H9 (cell line): ENCODE measurements around the gene KMT2D. TPM values are rescaled to one million over a fixed set of nuclear protein-coding genes. Genes with fewer than 3 reads are reported as not detected.

ENCODE experiments used
- DNase-seq: peaks from one replicate; pipeline ENCODE4 v3.0.0-alpha.2; 2017
- H2AFZ ChIP-seq: one replicate; pipeline ENCODE4 v1.6.1; 2013; ENCODE audit warnings: mild to moderate bottlenecking, low read length, control low read depth, moderate library complexity
- H2AK5ac ChIP-seq: 2 replicates; pipeline ENCODE4 v1.6.1; 2013; ENCODE audit warnings: low read length, control low read depth, mixed read lengths; ENCODE audit not compliant: insufficient read length
- H2BK120ac ChIP-seq: one replicate; pipeline ENCODE4 v1.6.1; 2013; ENCODE audit warnings: low read depth, mild to moderate bottlenecking, low read length, control low read depth, inconsistent platforms; ENCODE audit not compliant: poor library complexity, severe bottlenecking
- H2BK12ac ChIP-seq: 2 replicates; pipeline ENCODE4 v1.6.1; 2013; ENCODE audit warnings: low read length, control low read depth, mixed read lengths, low read depth; ENCODE audit not compliant: insufficient read length
- H2BK15ac ChIP-seq: 2 replicates; pipeline ENCODE4 v1.6.1; 2013; ENCODE audit warnings: low read depth, low read length, control low read depth
- H2BK20ac ChIP-seq: one replicate; pipeline ENCODE4 v1.6.1; 2013; ENCODE audit warnings: low read depth, mild to moderate bottlenecking, low read length, control low read depth, inconsistent platforms; ENCODE audit not compliant: poor library complexity, severe bottlenecking
- H2BK5ac ChIP-seq: 2 replicates; pipeline ENCODE4 v1.6.1; 2013; ENCODE audit warnings: low read length, control low read depth, mixed read lengths; ENCODE audit not compliant: insufficient read length
- H3K14ac ChIP-seq: 2 replicates; pipeline ENCODE4 v1.6.1; 2013; ENCODE audit warnings: low read length, control low read depth; ENCODE audit not compliant: insufficient read depth
- H3K18ac ChIP-seq: 2 replicates; pipeline ENCODE4 v1.6.1; 2013; ENCODE audit warnings: low read depth, mild to moderate bottlenecking, mixed read lengths, low read length, control low read depth; ENCODE audit not compliant: insufficient read length
- H3K23ac ChIP-seq: 2 replicates; pipeline ENCODE4 v1.6.1; 2013; ENCODE audit warnings: low read length, control low read depth, mixed read lengths, low read depth; ENCODE audit not compliant: insufficient read length
- H3K23me2 ChIP-seq: 2 replicates; pipeline ENCODE4 v1.6.1; 2013; ENCODE audit warnings: low read depth, mild to moderate bottlenecking, mixed read lengths, low read length, control low read depth; ENCODE audit not compliant: insufficient read length, poor library complexity, severe bottlenecking
- H3K27ac ChIP-seq: 2 replicates; pipeline ENCODE4 v1.5.1; 2013; ENCODE audit warnings: low read length, control low read depth, mixed read lengths, low read depth; ENCODE audit not compliant: insufficient read length
- H3K27me3 ChIP-seq: 2 replicates; pipeline ENCODE4 v1.6.1; 2013; ENCODE audit warnings: low read length, control low read depth, inconsistent platforms; ENCODE audit not compliant: insufficient read depth
- H3K4ac ChIP-seq: 2 replicates; pipeline ENCODE4 v1.6.1; 2013; ENCODE audit warnings: low read depth, mild to moderate bottlenecking, control low read depth, inconsistent platforms, low read length, moderate library complexity
- H3K4me1 ChIP-seq: 2 replicates; pipeline ENCODE4 v1.6.1; 2013; ENCODE audit warnings: low read length, control low read depth, inconsistent platforms; ENCODE audit not compliant: insufficient read depth
- H3K4me2 ChIP-seq: 2 replicates; pipeline ENCODE4 v1.6.1; 2013; ENCODE audit warnings: low read length, control low read depth, mixed read lengths; ENCODE audit not compliant: insufficient read length, insufficient read depth
- H3K56ac ChIP-seq: 2 replicates; pipeline ENCODE4 v1.6.1; 2013; ENCODE audit warnings: low read depth, mild to moderate bottlenecking, mixed read lengths, low read length, control low read depth; ENCODE audit not compliant: insufficient read length
- H3K79me1 ChIP-seq: 2 replicates; pipeline ENCODE4 v1.6.1; 2013; ENCODE audit warnings: low read depth, mild to moderate bottlenecking, moderate library complexity, low read length, control low read depth, inconsistent platforms; ENCODE audit not compliant: insufficient read depth, poor library complexity, severe bottlenecking
- H3K79me2 ChIP-seq: 2 replicates; pipeline ENCODE4 v1.6.1; 2013; ENCODE audit warnings: low read length, control low read depth, inconsistent platforms; ENCODE audit not compliant: insufficient read depth
- H3K9ac ChIP-seq: 2 replicates; pipeline ENCODE4 v1.6.1; 2013; ENCODE audit warnings: low read length, control low read depth, mixed read lengths; ENCODE audit not compliant: insufficient read length; ENCODE audit errors: extremely low read depth
- H3K9me3 ChIP-seq: one replicate; pipeline ENCODE4 v1.6.1; 2013; ENCODE audit warnings: low read depth, low read length, inconsistent platforms; ENCODE audit not compliant: control insufficient read depth
- H3T11ph ChIP-seq: one replicate; pipeline ENCODE4 v1.6.1; 2013; ENCODE audit warnings: mild to moderate bottlenecking, low read length, control low read depth, inconsistent platforms
- H4K20me1 ChIP-seq: one replicate; pipeline ENCODE4 v1.6.1; 2013; ENCODE audit not compliant: control insufficient read depth, insufficient read length, insufficient read depth
- H4K5ac ChIP-seq: 2 replicates; pipeline ENCODE4 v1.6.1; 2013; ENCODE audit warnings: low read depth, mild to moderate bottlenecking, mixed read lengths, low read length, control low read depth; ENCODE audit not compliant: insufficient read length
- H4K8ac ChIP-seq: replicated peaks from 2 replicates; pipeline ENCODE4 v1.6.1; 2013; ENCODE audit warnings: low read length, control low read depth, mixed read lengths, low read depth; ENCODE audit not compliant: insufficient read length
- H4K91ac ChIP-seq: 2 replicates; pipeline ENCODE4 v1.6.1; 2013; ENCODE audit warnings: low read depth, mild to moderate bottlenecking, moderate library complexity, mixed read lengths, low read length, control low read depth; ENCODE audit not compliant: insufficient read length
- H3K27ac Mint-ChIP-seq, 3 experiments: 2 replicates in 2 of 3; 3 replicates in 1 of 3; pipeline ENCODE4 v1.8.0; 2020 to 2021; ENCODE audit warnings: mixed read lengths in 3 of 3, mild to moderate bottlenecking in 1 of 3, moderate library complexity in 1 of 3
- H3K27me3 Mint-ChIP-seq: 2 replicates; pipeline ENCODE4 v1.8.0; 2021; ENCODE audit warnings: low read depth, mild to moderate bottlenecking, moderate library complexity, mixed read lengths
- H3K36me3 Mint-ChIP-seq, 3 experiments: 2 replicates in 2 of 3; 3 replicates in 1 of 3; pipeline ENCODE4 v1.8.0; 2020 to 2021; ENCODE audit warnings: low read depth in 3 of 3, mixed read lengths in 3 of 3; ENCODE audit not compliant: insufficient read depth in 1 of 3
- H3K4me1 Mint-ChIP-seq, 2 experiments: 2 replicates each; pipeline ENCODE4 v1.8.0; 2020; ENCODE audit warnings: mixed read lengths in 2 of 2
- H3K4me3 Mint-ChIP-seq, 2 experiments: 2 replicates in 1 of 2; 3 replicates in 1 of 2; pipeline ENCODE4 v1.8.0; 2020 to 2021; ENCODE audit warnings: mild to moderate bottlenecking in 2 of 2, mixed read lengths in 2 of 2, moderate library complexity in 1 of 2
- H3K9me3 Mint-ChIP-seq, 2 experiments: 2 replicates in 1 of 2; 3 replicates in 1 of 2; pipeline ENCODE4 v1.8.0; 2020; ENCODE audit warnings: mild to moderate bottlenecking in 2 of 2, mixed read lengths in 2 of 2, moderate library complexity in 1 of 2
- WGBS: extraction: QIAGEN DNeasy Blood & Tissue Kit; methylation state at CpG from one replicate; pipeline ENCODE4 v1.1.7; 2013; ENCODE audit warnings: missing lambda C conversion rate, low lambda C conversion rate, mixed read lengths; ENCODE audit not compliant: insufficient read length; ENCODE audit errors: extremely low coverage; 5-methylcytosine and 5-hydroxymethylcytosine counted together
- total RNA-seq: library from RNA; stranded (reverse); gene quantifications from 2 replicates; pipeline ENCODE4 v1.2.1, GENCODE V29; 2021
- TF ChIP-seq, protein P1 (sequence below): fragments of 200-600 bp; sonication (generic); conservative IDR thresholded peaks from 3 replicates; pipeline ENCODE4 v1.8.0; 2021; ENCODE audit warnings: antibody characterized with exemption, mild to moderate bottlenecking

KMT2D gene
- total RNA-seq, 1 experiment from 2014 or later: 93.7 TPM

- Histone ChIP-seq H2BK5ac (no peak overlapping the region), H4K5ac (no peak overlapping the region), H3K9ac (no peak overlapping the region), H2AFZ (no peak overlapping the region), H3K4me2 (no peak overlapping the region), H3K79me2 (no peaks in the 10 kb centered on the region), H3K4me1 (no peaks in the 10 kb centered on the region), H3K14ac (no peak overlapping the region), H2AK5ac (no peak overlapping the region), H3K4ac (no peak overlapping the region), H4K91ac (no peak overlapping the region), H3K79me1 (no peaks in the 10 kb centered on the region), H3K23ac (no peak overlapping the region), H3K27ac (no peak overlapping the region), H3K9me3 (no peaks in the 10 kb centered on the region), H3K27me3 (no peaks in the 10 kb centered on the region), H2BK120ac (no peak overlapping the region), H2BK12ac (no peak overlapping the region), H2BK20ac (no peak overlapping the region), H3K56ac (no peak overlapping the region), H2BK15ac (no peak overlapping the region), H3K23me2 (peaks cover 6% of the 10 kb centered on the region), H3T11ph (no peak overlapping the region), H3K18ac (no peak overlapping the region), H4K8ac (no peak overlapping the region), H4K20me1 (no peaks in the 10 kb centered on the region)
- H3K27me3 Mint-ChIP-seq: peaks cover 23% of the 10 kb centered on the region
- no peak overlapping the region for H3K4me3 Mint-ChIP-seq
- no peak overlapping the region; a peak in 1 of 7 replicates for H3K27ac Mint-ChIP-seq
- H3K36me3 Mint-ChIP-seq: peaks cover 0 to 3% (median 2%) of the 10 kb centered on the region in 3 experiments; a peak in 3 of 7 replicates
- no peak for DNase-seq
- no CpG with 5 or more reads among the region's 4 CpGs for WGBS
- H3K9me3 Mint-ChIP-seq: no peaks in the 10 kb centered on the region
- TF ChIP-seq, protein P1, sequence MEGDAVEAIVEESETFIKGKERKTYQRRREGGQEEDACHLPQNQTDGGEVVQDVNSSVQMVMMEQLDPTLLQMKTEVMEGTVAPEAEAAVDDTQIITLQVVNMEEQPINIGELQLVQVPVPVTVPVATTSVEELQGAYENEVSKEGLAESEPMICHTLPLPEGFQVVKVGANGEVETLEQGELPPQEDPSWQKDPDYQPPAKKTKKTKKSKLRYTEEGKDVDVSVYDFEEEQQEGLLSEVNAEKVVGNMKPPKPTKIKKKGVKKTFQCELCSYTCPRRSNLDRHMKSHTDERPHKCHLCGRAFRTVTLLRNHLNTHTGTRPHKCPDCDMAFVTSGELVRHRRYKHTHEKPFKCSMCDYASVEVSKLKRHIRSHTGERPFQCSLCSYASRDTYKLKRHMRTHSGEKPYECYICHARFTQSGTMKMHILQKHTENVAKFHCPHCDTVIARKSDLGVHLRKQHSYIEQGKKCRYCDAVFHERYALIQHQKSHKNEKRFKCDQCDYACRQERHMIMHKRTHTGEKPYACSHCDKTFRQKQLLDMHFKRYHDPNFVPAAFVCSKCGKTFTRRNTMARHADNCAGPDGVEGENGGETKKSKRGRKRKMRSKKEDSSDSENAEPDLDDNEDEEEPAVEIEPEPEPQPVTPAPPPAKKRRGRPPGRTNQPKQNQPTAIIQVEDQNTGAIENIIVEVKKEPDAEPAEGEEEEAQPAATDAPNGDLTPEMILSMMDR: no peak
- H3K4me1 Mint-ChIP-seq: peaks cover 29 to 32% of the 10 kb centered on the region in 2 experiments
Observed at GRCh38 chr12:49066120-49066519, 5.5 kb upstream of the KMT2D start.
